SIG-M5 (cell line): ENCODE data around the gene ARL6IP4.

ENCODE experiments used
- DNase-seq: peaks from one replicate; lab custom pipeline; 2025; lab: John Stamatoyannopoulos, UW

ARL6IP4 gene

DNA sequence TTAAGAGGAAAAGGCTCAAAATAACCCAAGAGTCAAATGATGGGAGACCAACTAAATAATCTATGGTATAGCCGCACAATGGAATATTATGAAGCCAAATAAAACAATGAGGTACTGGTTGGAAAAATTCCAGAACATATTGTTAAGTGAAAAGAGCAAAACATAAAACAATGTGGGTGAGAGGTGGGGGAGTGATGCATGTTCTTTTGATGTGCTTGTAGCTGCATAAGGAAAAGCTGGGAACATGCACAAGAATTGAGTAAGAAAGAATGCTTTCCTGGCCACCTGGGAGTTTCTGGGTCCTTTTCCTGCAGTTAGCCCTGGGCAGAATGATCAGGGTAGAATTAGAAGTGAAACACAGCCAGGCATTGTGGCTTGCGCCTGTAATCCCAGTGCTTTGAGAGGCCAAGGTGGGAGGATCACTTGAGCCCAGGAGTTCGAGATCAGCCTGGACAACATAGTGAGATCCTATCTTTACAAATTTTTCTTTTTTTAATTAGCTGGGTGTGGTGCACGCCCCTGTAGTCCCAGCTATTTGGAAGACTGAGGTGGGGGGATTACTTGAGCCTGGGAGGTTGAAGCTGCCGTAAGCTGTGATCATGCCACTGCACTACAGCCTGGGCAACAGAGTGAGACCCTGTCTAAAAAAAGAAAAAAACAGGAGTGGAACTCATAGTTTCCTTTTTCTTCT, 22.1 kb upstream of the ARL6IP4 start:
- DNase-seq: no peak

- DNase-seq: no peak
Measured at GRCh38 chr12:122959566-122960192, 20.8 kb upstream of the ARL6IP4 start.

- DNase-seq: no peak
Measured at GRCh38 chr12:122960193-122960569, 20.3 kb upstream of the ARL6IP4 start.

GRCh38 chr12:122961531-122962329, 18.8 kb upstream of the ARL6IP4 start:
- DNase-seq: no peak

DNA sequence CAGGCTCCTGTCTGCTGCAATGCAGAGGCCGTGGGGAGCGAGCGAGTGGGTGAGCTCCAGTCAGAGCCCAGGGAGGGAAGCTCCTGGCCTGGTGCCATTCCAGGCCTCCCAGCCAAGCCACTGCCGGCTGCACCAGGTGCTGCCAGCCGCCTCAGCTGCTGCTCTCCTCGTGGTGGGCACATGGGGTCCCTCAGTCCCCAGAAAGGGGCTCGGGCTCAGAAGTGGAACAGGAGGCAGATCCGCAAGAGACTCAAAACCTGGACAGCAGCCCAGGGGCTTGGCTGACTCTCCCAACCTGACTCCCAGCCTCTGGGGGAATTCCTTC, 16.6 kb upstream of the ARL6IP4 start:
- DNase-seq: no peak

DNA sequence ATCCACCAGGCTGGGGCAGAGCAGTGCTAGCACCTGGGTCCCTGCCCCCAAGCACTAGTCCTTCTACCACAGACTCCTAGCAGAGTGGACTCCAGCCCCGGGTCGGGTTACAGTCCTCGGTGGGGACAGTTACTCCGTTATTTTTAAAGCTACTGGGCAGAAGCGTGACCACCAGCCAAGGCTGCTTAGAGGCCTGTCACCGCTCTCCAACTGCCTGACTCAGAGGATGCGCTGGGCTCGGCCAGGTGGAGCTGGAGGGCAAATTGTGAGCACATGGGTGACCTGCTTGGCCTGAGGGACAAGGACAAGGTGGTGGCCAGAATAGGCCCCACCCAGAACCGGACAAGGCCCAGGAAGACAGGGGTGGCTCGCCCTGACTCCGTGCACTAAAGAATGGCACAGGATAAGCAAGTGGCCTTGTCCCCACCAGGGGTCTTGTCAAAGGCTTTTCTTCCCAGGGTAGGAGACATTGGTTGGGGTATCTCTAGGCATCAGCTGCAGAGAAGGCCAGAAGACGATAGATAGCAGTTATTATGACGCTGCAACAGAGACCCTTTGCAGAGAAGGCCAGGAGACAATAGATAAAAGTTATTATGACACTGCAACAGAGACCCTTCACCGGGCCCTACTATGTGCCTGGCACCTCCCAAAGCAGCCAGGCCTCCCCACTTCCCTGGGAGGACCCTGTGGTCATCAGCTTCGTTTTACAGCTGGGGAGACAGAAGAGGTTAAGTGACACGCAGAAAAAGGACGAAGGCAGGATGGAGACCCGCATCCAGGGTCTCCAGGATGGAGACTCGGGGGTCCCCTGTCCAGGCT, 15.8 kb upstream of the ARL6IP4 start:
- no peak for DNase-seq

DNA sequence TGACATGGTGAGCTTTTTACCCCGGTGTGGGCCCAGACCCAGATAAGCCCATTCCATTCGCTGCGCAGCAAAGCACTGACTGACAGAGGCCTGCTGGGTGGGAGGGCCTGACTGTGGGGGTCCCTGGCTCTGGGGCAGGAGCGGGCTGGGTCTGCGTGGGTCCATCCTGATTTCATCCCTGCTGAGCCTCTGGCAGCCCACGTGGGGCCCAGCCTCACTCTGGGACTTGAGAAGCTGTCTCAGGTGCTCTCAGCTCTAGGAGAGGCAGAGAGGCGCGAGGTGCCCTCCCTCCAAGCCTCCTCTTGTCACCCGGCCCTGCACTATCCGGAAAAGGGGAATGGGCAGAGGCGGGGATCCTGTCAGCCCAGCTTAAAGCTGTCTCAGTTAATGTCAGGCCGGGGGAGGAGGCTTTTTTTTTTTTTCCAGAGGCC, 15.1 kb upstream of the ARL6IP4 start:
- DNase-seq: no peak

- peak; percentile 21 for DNase-seq
Measured at GRCh38 chr12:122965851-122966742, 14.4 kb upstream of the ARL6IP4 start, which contains the start of gene ABCB9. Gene ABCB9 (minus strand): TSS chr12:122966463. CDS start chr12:122960235, 6,228 bp downstream.

DNA sequence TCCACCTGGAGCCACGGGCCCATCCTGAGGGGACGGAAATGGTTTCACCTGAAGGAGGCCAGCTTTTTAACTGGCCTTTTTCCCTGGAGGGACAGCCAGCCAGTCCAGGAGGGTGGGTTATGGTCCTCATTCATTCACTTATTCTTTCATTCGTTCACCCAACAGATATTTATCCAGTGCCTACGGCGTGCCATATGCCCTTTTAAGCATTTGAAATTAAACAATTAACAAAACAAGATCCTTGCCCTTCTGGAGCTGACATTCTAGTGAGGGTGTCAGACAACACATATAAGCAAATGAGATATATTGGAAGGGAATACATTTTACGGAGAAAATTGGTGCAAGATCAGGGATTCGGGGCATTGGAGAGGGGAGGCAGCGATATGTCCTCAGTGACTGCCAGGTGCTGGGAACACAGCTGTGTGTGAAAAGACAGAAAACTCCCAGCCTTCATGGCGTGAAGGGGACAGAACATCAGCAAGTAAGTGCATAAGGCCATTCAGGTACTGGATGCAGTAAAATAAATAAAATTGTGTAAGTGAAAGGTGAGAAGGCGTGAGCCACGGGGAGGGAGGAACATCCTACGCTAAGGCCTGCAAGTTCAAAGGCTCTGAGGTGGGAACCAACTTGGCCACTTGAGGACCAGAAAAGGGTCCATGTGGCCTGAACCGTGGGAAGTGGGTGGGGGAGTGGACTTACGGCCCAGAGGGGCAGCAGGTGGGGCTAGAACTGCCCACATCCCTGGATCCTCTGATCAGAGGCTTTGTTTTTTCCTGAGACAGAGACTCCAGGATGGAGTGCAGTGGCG, 13.5 kb upstream of the ARL6IP4 start:
- DNase-seq: no peak

GRCh38 chr12:122968104-122968503, 12.4 kb upstream of the ARL6IP4 start:
- no peak for DNase-seq

GRCh38 chr12:122969676-122970075, 10.8 kb upstream of the ARL6IP4 start:
- DNase-seq: no peak

DNA sequence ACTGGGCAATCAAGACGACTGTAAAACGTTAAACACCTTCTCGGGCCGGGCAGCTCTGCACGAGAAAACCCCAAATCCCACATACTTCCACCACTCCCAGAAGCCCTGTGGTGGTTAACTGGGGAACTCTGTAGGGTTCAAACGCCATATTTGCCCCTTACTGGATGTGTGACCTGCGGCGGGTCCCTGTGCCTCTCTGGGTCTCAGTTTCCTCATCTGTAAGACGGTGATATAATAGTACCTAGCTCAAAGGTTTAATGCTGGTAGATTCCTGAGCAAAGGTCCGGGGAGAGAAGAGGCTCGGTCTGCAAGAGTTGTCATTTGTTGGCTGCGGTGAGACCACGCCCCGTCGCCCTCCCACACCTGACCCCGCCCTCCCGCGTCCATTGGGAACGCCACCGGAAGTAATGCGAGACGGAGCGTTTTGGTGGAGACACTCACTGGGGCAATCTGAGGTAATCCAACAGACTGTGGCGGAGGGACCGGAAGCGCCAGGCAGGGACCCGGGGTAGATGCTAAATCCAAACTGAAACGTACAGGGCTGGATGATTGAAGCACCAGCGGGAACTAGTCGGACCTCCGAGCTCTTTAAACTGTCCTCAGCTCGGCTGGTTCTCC, 6.1 kb upstream of the ARL6IP4 start:
- DNase-seq: peak; percentile 93

- peak; percentile 62 for DNase-seq
Measured at GRCh38 chr12:122974892-122975789, 5.3 kb upstream of the ARL6IP4 start, which contains the start of gene OGFOD2. Gene OGFOD2 (plus strand): TSS chr12:122975244. CDS start chr12:122975252, 8 bp downstream.

DNA sequence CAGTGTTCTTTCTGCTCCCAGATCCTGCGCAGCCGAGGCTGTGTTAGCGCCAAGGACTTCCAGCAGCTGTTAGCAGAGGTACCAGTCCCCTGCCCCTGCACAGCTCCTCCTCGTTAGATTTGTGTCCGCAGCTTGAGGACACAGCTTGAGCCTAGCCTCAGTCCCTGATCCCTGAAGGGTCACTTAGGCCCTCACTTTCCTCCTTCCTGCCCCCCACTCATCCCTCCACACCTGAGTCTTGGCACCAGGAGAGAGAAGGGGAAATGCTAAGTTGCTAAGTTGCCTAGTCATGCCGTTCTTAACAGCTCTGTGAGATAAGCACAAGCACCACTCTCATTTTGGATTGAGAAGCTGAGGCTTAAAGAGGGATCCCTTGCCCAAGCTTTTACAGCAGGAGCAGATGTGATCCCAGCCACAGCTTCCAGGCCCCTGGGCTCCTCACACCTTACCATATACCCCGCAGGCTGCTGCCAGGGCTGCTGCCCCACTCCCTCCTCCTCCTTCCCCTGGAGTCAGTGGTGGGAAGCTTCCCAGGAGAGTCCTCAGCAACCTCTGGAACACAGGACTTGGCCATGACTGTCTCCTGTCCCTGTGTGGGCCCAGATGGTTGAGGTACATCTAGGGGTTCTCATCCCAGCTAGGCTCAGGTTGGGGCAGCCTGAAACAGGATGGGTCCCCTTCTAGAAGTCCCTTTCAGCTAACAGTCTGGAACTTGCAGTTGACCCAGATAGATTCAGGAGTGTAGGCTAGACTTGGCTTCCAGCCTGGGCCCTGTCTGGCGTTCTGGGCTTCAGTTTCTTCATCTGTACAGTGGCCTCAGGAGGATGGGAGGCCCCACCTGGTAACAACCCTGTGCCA, 4.5 kb upstream of the ARL6IP4 start:
- no peak for DNase-seq

DNA sequence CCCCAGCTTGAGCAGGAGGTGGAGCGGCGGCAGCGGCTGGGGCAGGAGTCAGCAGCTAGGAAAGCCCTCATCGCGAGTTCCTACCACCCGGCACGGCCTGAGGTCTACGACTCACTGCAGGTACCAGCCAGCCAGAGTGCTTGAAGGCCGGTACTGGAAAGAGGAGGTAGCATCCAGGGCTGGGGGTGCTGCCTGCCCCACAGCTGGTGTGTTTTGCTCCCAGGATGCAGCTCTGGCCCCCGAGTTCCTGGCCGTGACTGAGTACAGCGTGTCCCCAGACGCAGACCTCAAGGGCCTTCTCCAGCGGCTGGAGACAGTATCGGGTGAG, 3.9 kb upstream of the ARL6IP4 start:
- no peak for DNase-seq

DNA sequence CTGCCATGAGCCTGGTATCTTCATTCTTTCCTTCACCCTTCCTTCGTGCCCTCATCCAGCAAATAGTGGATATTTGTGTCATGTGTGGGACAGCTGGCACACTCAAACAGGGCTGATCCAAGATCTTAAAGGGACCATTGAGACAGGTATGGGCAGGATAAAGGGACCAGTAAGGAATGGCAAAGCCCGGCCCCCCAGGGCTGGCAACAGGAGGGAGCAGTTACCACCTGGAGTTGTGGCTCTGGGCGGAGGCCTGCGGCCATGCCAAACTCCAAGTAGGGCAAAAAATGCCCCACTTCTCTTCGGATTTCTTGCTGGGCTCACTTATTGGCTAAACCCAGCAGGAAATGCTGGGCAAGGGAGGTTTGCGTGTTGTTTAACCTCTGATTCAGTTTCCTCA, 3.3 kb upstream of the ARL6IP4 start:
- DNase-seq: no peak

- DNase-seq: no peak
Measured at GRCh38 chr12:122977655-122978392, 2.7 kb upstream of the ARL6IP4 start.
